GM21526 (cell line): ENCODE measurements around the gene TRIM2.

Source experiments
- ATAC-seq: cut with Tn5 transposase; IDR thresholded peaks from one replicate; pipeline ENCODE4 v1.9.1; 2021; ENCODE audit warnings: moderate library complexity; ENCODE audit not compliant: unreplicated experiment, low FRiP score

The TRIM2 gene

GRCh38 chr4:153362184-153362583 lies 157.9 kb downstream of the TRIM2 start:
- no peak for ATAC-seq

- ATAC-seq: no peak
Measured at GRCh38 chr4:153364061-153364460, 159.8 kb downstream of the TRIM2 start.

GRCh38 chr4:153365003-153365402 lies 160.8 kb downstream of the TRIM2 start:
- peak; percentile 57 for ATAC-seq

DNA sequence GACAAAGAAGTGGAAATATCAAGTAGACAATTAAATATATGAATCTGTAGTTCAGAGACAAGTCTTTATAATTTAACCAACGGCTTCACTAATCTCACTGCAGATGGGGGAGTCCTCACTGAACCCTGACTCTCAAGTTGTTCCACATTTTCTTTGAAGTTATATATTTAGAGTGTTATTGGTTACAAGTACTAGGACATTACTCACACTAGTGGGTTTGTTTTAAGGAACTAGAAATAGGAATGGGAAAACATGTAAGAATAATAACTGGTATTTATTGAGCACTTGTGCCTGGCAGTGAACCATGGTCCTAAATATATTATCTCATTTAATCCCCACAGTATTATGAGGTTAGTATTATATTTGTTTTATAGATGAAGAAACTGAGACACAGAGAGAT lies 162.2 kb downstream of the TRIM2 start:
- no peak for ATAC-seq

GRCh38 chr4:153367092-153367491 lies 162.8 kb downstream of the TRIM2 start:
- no peak for ATAC-seq

- ATAC-seq: no peak
Measured at GRCh38 chr4:153369021-153369420, 164.8 kb downstream of the TRIM2 start.

DNA sequence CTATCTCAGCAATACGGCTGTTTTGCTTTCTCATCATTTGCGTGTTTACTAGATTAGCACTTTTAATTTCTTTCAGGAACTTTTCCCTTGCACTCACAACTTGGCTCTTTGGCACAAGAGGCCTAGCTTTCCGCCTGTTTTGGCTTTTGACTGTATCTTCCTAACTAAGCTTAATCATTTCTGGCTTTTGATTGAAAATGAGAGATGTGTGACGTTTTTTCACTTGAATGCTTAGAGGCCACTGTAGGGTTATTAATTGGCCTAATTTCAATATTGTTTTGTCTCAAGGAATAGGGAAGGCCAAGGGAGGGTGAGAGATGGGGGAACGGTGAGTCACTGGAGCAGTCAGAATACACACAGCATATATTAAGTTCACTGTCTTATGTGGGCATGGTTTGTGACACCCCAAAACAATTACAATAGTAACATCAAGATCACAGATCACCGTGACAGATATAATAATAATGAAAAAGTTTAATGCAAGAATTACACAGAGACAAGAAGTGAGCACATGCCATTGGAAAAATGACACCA lies 167.5 kb downstream of the TRIM2 start:
- no peak for ATAC-seq

GRCh38 chr4:153372967-153373562 lies 168.8 kb downstream of the TRIM2 start:
- ATAC-seq: no peak

DNA sequence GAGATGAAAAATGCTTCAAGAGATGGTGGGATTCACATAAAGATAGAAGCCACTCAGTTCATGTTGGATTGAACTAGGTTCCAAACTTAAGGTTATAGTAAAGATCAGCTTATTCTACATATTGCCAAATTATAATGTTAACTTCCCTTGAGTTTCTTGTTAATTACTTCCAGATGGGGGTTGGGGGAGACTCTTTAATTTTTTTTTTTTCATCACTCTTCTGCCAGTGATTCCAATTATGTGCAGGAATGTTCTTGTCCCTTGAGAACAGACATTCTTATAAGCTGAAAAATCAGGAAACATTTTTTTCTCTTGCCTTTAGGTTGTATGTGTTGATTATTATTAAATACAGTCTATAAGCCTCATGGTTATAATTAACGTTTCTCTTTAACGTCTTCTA lies 170.2 kb downstream of the TRIM2 start:
- ATAC-seq: no peak

- ATAC-seq: no peak
Measured at GRCh38 chr4:153375303-153375702, 171.1 kb downstream of the TRIM2 start.

GRCh38 chr4:153383131-153383530 lies 178.9 kb downstream of the TRIM2 start:
- ATAC-seq: no peak

DNA sequence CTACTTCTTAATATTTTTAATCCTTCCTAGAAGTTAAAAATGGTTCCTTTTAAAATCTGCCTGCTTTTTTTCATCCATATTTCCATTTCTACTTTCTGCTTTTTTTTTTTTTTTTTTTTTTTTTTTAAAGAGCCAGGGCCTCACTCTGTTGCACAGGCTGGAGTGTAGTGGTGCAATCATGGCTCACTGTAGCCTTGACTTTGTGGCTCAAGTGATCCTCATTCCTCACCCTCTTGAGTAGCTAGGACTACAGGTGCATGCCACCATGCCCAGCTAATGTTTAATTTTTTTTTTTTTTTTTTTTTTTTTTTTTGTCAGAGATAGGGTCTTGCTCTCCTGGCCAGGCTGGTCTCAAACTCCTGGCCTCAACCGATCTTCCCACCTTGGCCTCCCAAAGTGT lies 179.9 kb downstream of the TRIM2 start:
- ATAC-seq: no peak

- ATAC-seq: no peak
Measured at GRCh38 chr4:153385784-153386183, 181.5 kb downstream of the TRIM2 start.

GRCh38 chr4:153387981-153388380 lies 183.7 kb downstream of the TRIM2 start:
- ATAC-seq: no peak
